HepG2 (cell line): Measurements from ENCODE around the gene VPS37B. TPM values are rescaled to one million over a fixed set of nuclear protein-coding genes. Genes with fewer than 3 reads are reported as not detected.

Experiments used
- ATAC-seq: fragments of 200-7000 bp; cut with Tn5 transposase; 3 replicates; pipeline ENCODE4 v1.9.1; 2020; ENCODE audit warnings: mild to moderate bottlenecking, moderate library complexity
- BruUV-seq: library from RNA; stranded (reverse); fragments of 400-500 nt; replicated peaks from 2 replicates; lab custom pipeline; 2021; lab: Mats Ljungman, UMichigan
- CTCF ChIA-PET: fragments of 300-600 bp; formaldehyde crosslinking; extraction: SDS; loops from one replicate; lab custom pipeline; 2021; ENCODE audit warnings: low total read pairs, inconsistent platforms, low intra/inter-chr PET ratio; lab: Yijun Ruan, JAX
- POLR2A ChIA-PET: fragments of 350-600 bp; sonication (Branson Sonifier 250); formaldehyde crosslinking; loops from one replicate; lab custom pipeline; 2020; ENCODE audit warnings: antibody characterized with exemption, inconsistent platforms; lab: Yijun Ruan, JAX
- DNase-seq: peaks from one replicate; pipeline ENCODE4 v3.0.0-alpha.2; 2015; ENCODE audit warnings: low spot score
- FAIRE-seq: peaks from 3 replicates; lab custom pipeline; 2011; peaks lifted over from hg19 to GRCh38; lab: Jason Lieb, UNC
- H2AFZ ChIP-seq: one replicate; pipeline ENCODE4 v1.6.1; 2011; ENCODE audit warnings: low read length, inconsistent platforms
- H3K27ac ChIP-seq: fragments of 300-600 bp; 3 replicates; pipeline ENCODE4 v1.8.0; 2011; ENCODE audit warnings: mixed run types, mild to moderate bottlenecking, mixed read lengths, low read length, inconsistent platforms; ENCODE audit not compliant: insufficient read depth; ENCODE audit errors: extremely low read length
- H3K27me3 ChIP-seq, 2 experiments: fragments of 200-600 bp in 1 of 2; 2 replicates in 1 of 2; 3 replicates in 1 of 2; pipeline versions ENCODE4 v1.6.0 to v1.8.0; 2011; ENCODE audit warnings: low read length in 2 of 2, mild to moderate bottlenecking in 2 of 2, moderate library complexity in 2 of 2, inconsistent platforms in 1 of 2; ENCODE audit not compliant: insufficient read depth in 2 of 2, control insufficient read depth in 1 of 2
- H3K36me3 ChIP-seq, 2 experiments: fragments of 200-600 bp in 1 of 2; replicated peaks in 1 of 2; 2 replicates in 1 of 2; 3 replicates in 1 of 2; pipeline versions ENCODE4 v1.5.1 to v1.8.0; 2011; ENCODE audit warnings: low read length in 2 of 2, inconsistent platforms in 1 of 2; ENCODE audit not compliant: insufficient read depth in 2 of 2, control insufficient read depth in 1 of 2
- H3K4me1 ChIP-seq: 2 replicates; pipeline ENCODE4 v1.5.1; 2012; ENCODE audit warnings: low read length, inconsistent platforms; ENCODE audit not compliant: insufficient read depth
- H3K4me2 ChIP-seq: 2 replicates; pipeline ENCODE4 v1.6.0; 2011; ENCODE audit warnings: low read depth, low read length, inconsistent platforms
- H3K4me3 ChIP-seq, 3 experiments: fragments of 200-600 bp in 1 of 3; sonication (generic), shearing (Covaris generic) in 1 of 3; replicated peaks in 1 of 3; 2 replicates each; pipeline ENCODE4 v1.5.1; 2011 to 2016; ENCODE audit warnings: low read length in 3 of 3, inconsistent platforms in 2 of 3, low read depth in 2 of 3, mild to moderate bottlenecking in 2 of 3, control low read depth in 1 of 3, mixed read lengths in 1 of 3; ENCODE audit not compliant: insufficient read depth in 1 of 3
- H3K79me2 ChIP-seq: one replicate; pipeline ENCODE4 v1.6.1; 2011; ENCODE audit warnings: low read length, inconsistent platforms; ENCODE audit not compliant: insufficient read depth
- H3K9ac ChIP-seq: 2 replicates; pipeline ENCODE4 v1.6.0; 2011; ENCODE audit warnings: mild to moderate bottlenecking, low read depth, low read length, inconsistent platforms; ENCODE audit not compliant: insufficient read depth
- H3K9me3 ChIP-seq: 2 replicates; pipeline ENCODE4 v1.5.1; 2012; ENCODE audit warnings: mild to moderate bottlenecking, low read length
- H4K20me1 ChIP-seq: 2 replicates; pipeline ENCODE4 v1.6.0; 2011; ENCODE audit warnings: inconsistent platforms, mild to moderate bottlenecking, low read length, moderate library complexity; ENCODE audit not compliant: insufficient read depth
- ETV5 ChIP-seq: IDR thresholded peaks from 2 replicates; pipeline ENCODE4 v1.6.1; 2018; ENCODE audit warnings: missing biosample characterization, missing genetic modification reagents, inconsistent platforms, borderline replicate concordance
- IRX3 ChIP-seq: sonication (generic); formaldehyde crosslinking; IDR thresholded peaks from 2 replicates; pipeline ENCODE4 v1.8.1; 2023; ENCODE audit warnings: mild to moderate bottlenecking, low read depth, missing genetic modification reagents, borderline replicate concordance
- KLF12 ChIP-seq: sonication (generic); formaldehyde crosslinking; IDR thresholded peaks from 2 replicates; pipeline ENCODE4 v1.4.0; 2020; ENCODE audit warnings: missing genetic modification reagents, borderline replicate concordance
- NPAS2 ChIP-seq: sonication (generic); formaldehyde crosslinking; IDR thresholded peaks from 2 replicates; pipeline ENCODE4 v1.8.0; 2022; ENCODE audit warnings: mild to moderate bottlenecking, missing genetic modification reagents, borderline replicate concordance
- RFXANK ChIP-seq: IDR thresholded peaks from 2 replicates; pipeline ENCODE4 v1.6.1; 2016
- TRIM24 ChIP-seq: sonication (generic); formaldehyde crosslinking; IDR thresholded peaks from 2 replicates; pipeline ENCODE4 v1.8.0; 2022; ENCODE audit warnings: mild to moderate bottlenecking, missing genetic modification reagents
- ZNF274 ChIP-seq: sonication (generic); formaldehyde crosslinking; IDR thresholded peaks from 2 replicates; pipeline ENCODE4 v1.5.1; 2020; ENCODE audit warnings: mild to moderate bottlenecking, missing genetic modification reagents
- ZNF446 ChIP-seq: sonication (generic); formaldehyde crosslinking; IDR thresholded peaks from 2 replicates; pipeline ENCODE4 v1.5.0; 2020; ENCODE audit warnings: mild to moderate bottlenecking, missing genetic modification reagents
- ZSCAN31 ChIP-seq: sonication (generic); formaldehyde crosslinking; IDR thresholded peaks from 2 replicates; pipeline ENCODE4 v1.5.0; 2020; ENCODE audit warnings: low read depth, mild to moderate bottlenecking, missing genetic modification reagents
- WGBS: methylation state at CpG from one replicate; pipeline ENCODE4 v1.1.6; 2017; ENCODE audit warnings: low lambda C conversion rate; 5-methylcytosine and 5-hydroxymethylcytosine counted together
- in situ Hi-C: cut with HindIII; loops from 2 replicates; pipeline ENCODE4 v1.10.0; 2017; ENCODE audit warnings: low pct_unique_long_range_greater_than_20kb; ENCODE audit not compliant: extremely low pct_ligation_motif_present
- intact Hi-C: fragments of 100-400 bp; cut with micrococcal nuclease; formaldehyde crosslinking; loops from one replicate; pipeline ENCODE4 v1.10.0; 2022; ENCODE audit not compliant: unreplicated experiment
- polyA plus RNA-seq, 8 experiments: library from polyadenylated mRNA; depleted of rRNA in 3 of 8; stranded (reverse) in 7 of 8; unstranded in 1 of 8; fragments of >200 nt; fragmentation: Illumina TruSeq in 4 of 8; extraction: Trizol in 4 of 8; gene quantifications; 2 replicates each; pipeline versions ENCODE4 v1.2.1 to v1.2.3, GENCODE V29; 2011 to 2016; ENCODE audit warnings: low read depth in 4 of 8, missing spikeins in 1 of 8, mixed read lengths in 1 of 8; ENCODE audit not compliant: insufficient read depth in 1 of 8
- total RNA-seq, 5 experiments: library from RNA; depleted of rRNA; stranded (reverse); fragments of >200 nt; fragmentation: Illumina TruSeq; extraction: Trizol; gene quantifications; 2 replicates each; pipeline ENCODE4 v1.2.3, GENCODE V29; 2016; ENCODE audit warnings: low read depth in 1 of 5
- TF ChIP-seq, protein P1 (sequence below): sonication (generic); formaldehyde crosslinking; IDR thresholded peaks from 2 replicates; pipeline ENCODE4 v1.5.0; 2020; ENCODE audit warnings: mild to moderate bottlenecking, missing genetic modification reagents, borderline replicate concordance
- TF ChIP-seq, protein P2 (sequence below): IDR thresholded peaks from 2 replicates; pipeline ENCODE4 v1.6.1; 2016; ENCODE audit warnings: low read depth
- TF ChIP-seq, protein P3 (sequence below): sonication (generic); formaldehyde crosslinking; IDR thresholded peaks from 2 replicates; pipeline ENCODE4 v1.5.1; 2020; ENCODE audit warnings: missing genetic modification reagents, mild to moderate bottlenecking, borderline replicate concordance

Gene VPS37B
- total and polyA plus RNA-seq, 2 of the 13 experiments (the other 11 are each of a cell fraction or from before 2014, with no cell fraction given), result 4.6 to 5.3 TPM

DNA sequence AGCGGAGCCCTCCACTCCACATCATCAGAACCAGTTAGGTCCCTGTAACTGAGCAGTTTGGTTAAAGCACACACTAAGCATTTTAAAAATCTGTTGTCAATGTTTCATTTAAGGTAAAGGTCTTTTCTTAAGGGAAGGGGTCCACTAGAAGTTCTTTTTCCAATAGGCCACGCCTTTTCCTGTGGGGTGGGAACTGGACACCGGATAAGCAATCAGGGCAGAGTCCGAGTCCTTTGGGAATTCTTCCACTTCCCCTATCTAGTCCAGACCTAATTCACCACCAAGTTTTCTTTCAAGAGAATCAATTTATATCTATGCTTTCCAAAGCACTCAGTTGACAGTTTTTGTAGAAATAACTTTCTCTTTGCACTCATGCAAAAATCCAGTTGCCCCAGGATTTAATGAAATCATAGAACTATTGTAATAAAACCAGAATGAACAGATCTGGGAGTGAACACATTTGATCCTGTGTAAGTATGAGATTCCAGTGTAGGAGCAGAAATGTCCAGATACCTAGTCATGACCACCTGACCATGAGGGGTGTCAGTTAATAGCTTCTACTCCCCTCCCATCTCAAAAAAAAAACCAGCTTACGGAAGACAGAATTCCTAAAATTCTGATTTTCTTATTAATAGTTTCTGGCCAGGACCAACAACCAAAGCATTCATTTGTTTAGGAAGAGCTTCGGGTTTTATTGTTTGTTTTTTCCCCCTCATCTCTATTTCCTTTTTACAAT, 11.7 kb downstream of the VPS37B start (continued):
- TF ChIP-seq, protein P1, sequence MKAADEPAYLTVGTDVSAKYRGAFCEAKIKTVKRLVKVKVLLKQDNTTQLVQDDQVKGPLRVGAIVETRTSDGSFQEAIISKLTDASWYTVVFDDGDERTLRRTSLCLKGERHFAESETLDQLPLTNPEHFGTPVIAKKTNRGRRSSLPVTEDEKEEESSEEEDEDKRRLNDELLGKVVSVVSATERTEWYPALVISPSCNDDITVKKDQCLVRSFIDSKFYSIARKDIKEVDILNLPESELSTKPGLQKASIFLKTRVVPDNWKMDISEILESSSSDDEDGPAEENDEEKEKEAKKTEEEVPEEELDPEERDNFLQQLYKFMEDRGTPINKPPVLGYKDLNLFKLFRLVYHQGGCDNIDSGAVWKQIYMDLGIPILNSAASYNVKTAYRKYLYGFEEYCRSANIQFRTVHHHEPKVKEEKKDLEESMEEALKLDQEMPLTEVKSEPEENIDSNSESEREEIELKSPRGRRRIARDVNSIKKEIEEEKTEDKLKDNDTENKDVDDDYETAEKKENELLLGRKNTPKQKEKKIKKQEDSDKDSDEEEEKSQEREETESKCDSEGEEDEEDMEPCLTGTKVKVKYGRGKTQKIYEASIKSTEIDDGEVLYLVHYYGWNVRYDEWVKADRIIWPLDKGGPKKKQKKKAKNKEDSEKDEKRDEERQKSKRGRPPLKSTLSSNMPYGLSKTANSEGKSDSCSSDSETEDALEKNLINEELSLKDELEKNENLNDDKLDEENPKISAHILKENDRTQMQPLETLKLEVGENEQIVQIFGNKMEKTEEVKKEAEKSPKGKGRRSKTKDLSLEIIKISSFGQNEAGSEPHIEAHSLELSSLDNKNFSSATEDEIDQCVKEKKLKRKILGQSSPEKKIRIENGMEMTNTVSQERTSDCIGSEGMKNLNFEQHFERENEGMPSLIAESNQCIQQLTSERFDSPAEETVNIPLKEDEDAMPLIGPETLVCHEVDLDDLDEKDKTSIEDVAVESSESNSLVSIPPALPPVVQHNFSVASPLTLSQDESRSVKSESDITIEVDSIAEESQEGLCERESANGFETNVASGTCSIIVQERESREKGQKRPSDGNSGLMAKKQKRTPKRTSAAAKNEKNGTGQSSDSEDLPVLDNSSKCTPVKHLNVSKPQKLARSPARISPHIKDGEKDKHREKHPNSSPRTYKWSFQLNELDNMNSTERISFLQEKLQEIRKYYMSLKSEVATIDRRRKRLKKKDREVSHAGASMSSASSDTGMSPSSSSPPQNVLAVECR (CRISPR knock-in tag), result no peak
- no peak for TF ChIP-seq TRIM24 (CRISPR knock-in tag)
- peak; percentile 21; the same call in 1 of the 2 replicates for TF ChIP-seq ETV5 (CRISPR knock-in tag)
- TF ChIP-seq, all 625 proteins: peak for 3

DNA sequence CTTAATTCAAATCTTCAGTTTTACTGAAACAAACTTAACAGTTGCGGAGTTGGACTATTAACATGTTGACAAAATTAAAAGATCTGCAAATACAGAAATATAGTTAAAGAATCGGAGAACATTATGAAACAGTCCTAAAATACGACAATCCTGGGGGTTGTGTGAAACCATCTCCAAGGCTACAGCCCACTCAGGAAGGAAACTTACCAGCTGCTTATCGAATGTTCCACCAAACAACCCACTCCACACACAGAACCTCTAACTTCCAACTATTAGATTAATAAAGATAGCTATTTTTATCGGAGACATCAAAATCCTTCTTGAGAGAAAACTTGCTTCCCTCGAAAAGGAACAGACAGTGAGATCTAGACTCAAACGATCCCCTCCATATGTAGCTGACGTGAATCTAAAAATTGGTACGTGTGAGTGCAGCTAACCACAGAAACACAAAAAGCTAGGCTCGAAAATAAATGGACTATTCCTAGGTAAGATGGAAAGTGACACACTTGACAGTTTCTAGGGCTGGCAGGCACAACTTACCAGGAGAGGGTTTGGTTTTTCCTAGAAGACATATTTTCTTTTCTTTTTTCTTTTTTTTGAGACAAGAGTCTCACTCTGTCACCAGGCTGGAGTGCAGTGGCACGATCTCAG, 12.9 kb downstream of the VPS37B start:
- ATAC-seq (no peak), FAIRE-seq (no peak), DNase-seq (no peak)
- Histone ChIP-seq H4K20me1 (no peaks in the 10 kb centered on the region), H3K4me1 (peaks cover 56% of the 10 kb centered on the region), H3K4me2 (no peak overlapping the region), H3K27me3 (no peaks in the 10 kb centered on the region; a peak in 2 of 5 replicates), H3K79me2 (peaks cover 69% of the 10 kb centered on the region), H3K4me3 (no peak overlapping the region), H3K36me3 (no peaks in the 10 kb centered on the region), H3K9me3 (no peaks in the 10 kb centered on the region), H3K27ac (no peak overlapping the region), H2AFZ (no peak overlapping the region), H3K9ac (no peak overlapping the region)
- POLR2A ChIA-PET, result no interaction called here
- TF ChIP-seq ZNF274 (CRISPR knock-in tag), result no peak
- TF ChIP-seq RFXANK, result no peak
- TF ChIP-seq, protein P2, sequence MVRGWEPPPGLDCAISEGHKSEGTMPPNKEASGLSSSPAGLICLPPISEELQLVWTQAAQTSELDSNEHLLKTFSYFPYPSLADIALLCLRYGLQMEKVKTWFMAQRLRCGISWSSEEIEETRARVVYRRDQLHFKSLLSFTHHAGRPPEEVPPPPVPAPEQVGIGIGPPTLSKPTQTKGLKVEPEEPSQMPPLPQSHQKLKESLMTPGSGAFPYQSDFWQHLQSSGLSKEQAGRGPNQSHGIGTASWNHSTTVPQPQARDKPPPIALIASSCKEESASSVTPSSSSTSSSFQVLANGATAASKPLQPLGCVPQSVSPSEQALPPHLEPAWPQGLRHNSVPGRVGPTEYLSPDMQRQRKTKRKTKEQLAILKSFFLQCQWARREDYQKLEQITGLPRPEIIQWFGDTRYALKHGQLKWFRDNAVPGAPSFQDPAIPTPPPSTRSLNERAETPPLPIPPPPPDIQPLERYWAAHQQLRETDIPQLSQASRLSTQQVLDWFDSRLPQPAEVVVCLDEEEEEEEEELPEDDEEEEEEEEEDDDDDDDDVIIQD (CRISPR knock-in tag), result no peak
- no peak for TF ChIP-seq ZSCAN31 (CRISPR knock-in tag)
- no peak for TF ChIP-seq ZNF446 (CRISPR knock-in tag)
- no peak for TF ChIP-seq NPAS2 (CRISPR knock-in tag)
- TF ChIP-seq, protein P3, sequence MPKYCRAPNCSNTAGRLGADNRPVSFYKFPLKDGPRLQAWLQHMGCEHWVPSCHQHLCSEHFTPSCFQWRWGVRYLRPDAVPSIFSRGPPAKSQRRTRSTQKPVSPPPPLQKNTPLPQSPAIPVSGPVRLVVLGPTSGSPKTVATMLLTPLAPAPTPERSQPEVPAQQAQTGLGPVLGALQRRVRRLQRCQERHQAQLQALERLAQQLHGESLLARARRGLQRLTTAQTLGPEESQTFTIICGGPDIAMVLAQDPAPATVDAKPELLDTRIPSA (CRISPR knock-in tag), result no peak
- TF ChIP-seq IRX3 (CRISPR knock-in tag), result no peak
- no peak for TF ChIP-seq KLF12 (CRISPR knock-in tag)
- BruUV-seq, result no TSS peak
- WGBS, result 83% methylated on average over 11 of the region's 11 CpGs
- CTCF ChIA-PET, result no interaction called here
- in situ Hi-C loops (no loop called here), intact Hi-C loops (no loop called here)
